Retinal pigment epithelial cell (primary cell): ENCODE data around the gene POPDC2.

Source experiments
- DNase-seq: peaks from one replicate; pipeline ENCODE4 v3.0.0-alpha.2; 2010; ENCODE audit warnings: low read depth
- H3K4me3 ChIP-seq: 2 replicates; pipeline ENCODE4 v1.5.1; 2011; ENCODE audit warnings: mild to moderate bottlenecking, low read length, control low read depth, moderate library complexity
- TF ChIP-seq, protein P1 (sequence below): conservative IDR thresholded peaks from 2 replicates; pipeline ENCODE4 v1.5.1; 2011; ENCODE audit warnings: low read depth, low read length, control low read depth, inconsistent platforms

POPDC2 gene

DNA sequence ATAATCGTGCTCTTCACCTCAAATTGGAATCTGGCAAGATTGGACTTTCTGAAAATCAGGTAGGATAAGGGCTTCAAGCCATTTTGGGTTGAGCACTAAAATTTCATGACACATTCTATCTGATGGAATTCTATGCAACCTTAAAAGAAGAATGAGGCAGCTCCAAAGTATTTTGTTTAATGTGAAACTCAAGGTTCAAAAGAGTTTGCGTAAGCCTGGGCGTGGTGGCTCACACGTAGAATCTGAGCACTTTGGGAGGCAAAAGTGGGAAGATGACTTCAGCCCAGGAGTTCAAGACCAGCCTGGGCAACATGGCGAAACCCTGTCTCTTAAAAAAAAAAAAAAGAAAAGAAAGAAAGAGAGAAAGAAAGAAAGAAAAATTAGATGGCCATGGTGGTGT, 66.3 kb downstream of the POPDC2 start:
- no peak overlapping the region for H3K4me3 ChIP-seq
- TF ChIP-seq, protein P1, sequence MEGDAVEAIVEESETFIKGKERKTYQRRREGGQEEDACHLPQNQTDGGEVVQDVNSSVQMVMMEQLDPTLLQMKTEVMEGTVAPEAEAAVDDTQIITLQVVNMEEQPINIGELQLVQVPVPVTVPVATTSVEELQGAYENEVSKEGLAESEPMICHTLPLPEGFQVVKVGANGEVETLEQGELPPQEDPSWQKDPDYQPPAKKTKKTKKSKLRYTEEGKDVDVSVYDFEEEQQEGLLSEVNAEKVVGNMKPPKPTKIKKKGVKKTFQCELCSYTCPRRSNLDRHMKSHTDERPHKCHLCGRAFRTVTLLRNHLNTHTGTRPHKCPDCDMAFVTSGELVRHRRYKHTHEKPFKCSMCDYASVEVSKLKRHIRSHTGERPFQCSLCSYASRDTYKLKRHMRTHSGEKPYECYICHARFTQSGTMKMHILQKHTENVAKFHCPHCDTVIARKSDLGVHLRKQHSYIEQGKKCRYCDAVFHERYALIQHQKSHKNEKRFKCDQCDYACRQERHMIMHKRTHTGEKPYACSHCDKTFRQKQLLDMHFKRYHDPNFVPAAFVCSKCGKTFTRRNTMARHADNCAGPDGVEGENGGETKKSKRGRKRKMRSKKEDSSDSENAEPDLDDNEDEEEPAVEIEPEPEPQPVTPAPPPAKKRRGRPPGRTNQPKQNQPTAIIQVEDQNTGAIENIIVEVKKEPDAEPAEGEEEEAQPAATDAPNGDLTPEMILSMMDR = no peak
- DNase-seq = no peak

DNA sequence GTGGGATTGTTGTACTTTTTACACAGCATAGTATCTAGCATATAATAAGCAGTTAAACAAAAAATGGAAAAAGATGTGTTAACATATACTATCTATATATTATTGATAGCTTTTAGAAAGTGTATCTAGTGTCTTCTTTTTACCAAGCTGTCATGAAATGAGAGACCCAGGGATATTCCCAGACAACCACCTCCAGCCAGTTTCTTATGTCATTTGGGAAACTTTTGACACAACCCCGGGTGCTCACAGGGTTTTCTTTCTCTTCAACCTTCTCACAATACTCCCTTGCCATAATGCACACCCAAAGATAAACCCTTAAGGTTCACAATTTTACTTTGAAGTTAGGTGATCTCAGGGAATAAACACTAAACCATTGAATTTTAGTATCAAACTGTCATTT, 67.5 kb downstream of the POPDC2 start:
- TF ChIP-seq, protein P1 = no peak
- no peak for DNase-seq
- H3K4me3 ChIP-seq = no peak overlapping the region
